Left lung (tissue), 10 donors: ENCODE results near the gene FAM3D. TPM values are rescaled to one million over a fixed set of nuclear protein-coding genes. Genes with fewer than 3 reads are reported as not detected.

Experiments
- ATAC-seq: fragments of 200-7000 bp; cut with Tn5 transposase; one replicate; pipeline ENCODE4 v1.9.1; 2020; ENCODE audit warnings: moderate library complexity
- DNase-seq, 4 donors: peaks; one replicate each; pipeline ENCODE4 v3.0.0-alpha.2; 2013 to 2020
- H3K27ac ChIP-seq, 2 donors: fragments of 200-600 bp; sonication (generic) in 1 of 2; one replicate each; pipeline versions ENCODE4 v1.5.0 to v1.8.0; 2020 to 2021
- H3K27me3 ChIP-seq, 2 donors: fragments of 200-600 bp; sonication (generic) in 1 of 2; one replicate each; pipeline versions ENCODE4 v1.5.0 to v1.8.0; 2020 to 2021
- H3K36me3 ChIP-seq, 2 donors: fragments of 200-600 bp; sonication (generic) in 1 of 2; one replicate each; pipeline versions ENCODE4 v1.5.0 to v1.8.0; 2020 to 2021
- H3K4me1 ChIP-seq, 2 donors: fragments of 200-600 bp; one replicate each; pipeline ENCODE4 v1.8.0; 2021
- H3K4me3 ChIP-seq, 2 donors: fragments of 200-600 bp; sonication (generic) in 1 of 2; one replicate each; pipeline versions ENCODE4 v1.5.0 to v1.8.0; 2020 to 2021; ENCODE audit warnings: mild to moderate bottlenecking in 1 of 2
- H3K9me3 ChIP-seq, 2 donors: fragments of 200-600 bp; sonication (generic) in 1 of 2; one replicate each; pipeline versions ENCODE4 v1.5.0 to v1.8.0; 2020 to 2021
- intact Hi-C, 2 donors: fragments of 100-400 bp; cut with DNase I; formaldehyde crosslinking; loops; one replicate each; pipeline versions ENCODE4 v1.11.2 to v1.14.2; 2022
- polyA plus RNA-seq, 6 donors: library from polyadenylated mRNA; unstranded; fragments of 120-200 nt; gene quantifications; one replicate each; pipeline ENCODE4 v1.2.1, GENCODE V29; 2013; ENCODE audit not compliant: insufficient read length in 6 of 6
- total RNA-seq, 2 donors: library from RNA; stranded (reverse); fragmentation: NEBNext Ultra II Directional; extraction: Animal tissue kit (Norgen Biotek cat#: 25700); gene quantifications; one replicate each; pipeline ENCODE4 v1.2.1, GENCODE V29; 2021
- TF ChIP-seq, protein P1 (sequence below), 2 donors: fragments of 200-600 bp; sonication (generic) in 1 of 2; IDR thresholded peaks; one replicate each; pipeline versions ENCODE4 v1.5.0 to v1.8.0; 2021; ENCODE audit warnings: antibody characterized with exemption in 2 of 2
- donor health status: DM: no; HTN: yes; CAD: no.
- donor health status: DM: no; HTN: no; CAD: no.

The FAM3D gene
- total and polyA plus RNA-seq, 8 donors: 1.5 to 4.4 (median 3.5) TPM

GRCh38 chr3:58691997-58692396 is 25.4 kb upstream of the FAM3D start:
- no peak overlapping the region for H3K4me3 ChIP-seq
- H3K27ac ChIP-seq: no peak overlapping the region
- H3K27me3 ChIP-seq: no peaks in the 10 kb centered on the region
- H3K36me3 ChIP-seq: no peaks in the 10 kb centered on the region
- peaks cover 0 to 24% of the 10 kb centered on the region in 2 donors for H3K9me3 ChIP-seq
- TF ChIP-seq, protein P1, sequence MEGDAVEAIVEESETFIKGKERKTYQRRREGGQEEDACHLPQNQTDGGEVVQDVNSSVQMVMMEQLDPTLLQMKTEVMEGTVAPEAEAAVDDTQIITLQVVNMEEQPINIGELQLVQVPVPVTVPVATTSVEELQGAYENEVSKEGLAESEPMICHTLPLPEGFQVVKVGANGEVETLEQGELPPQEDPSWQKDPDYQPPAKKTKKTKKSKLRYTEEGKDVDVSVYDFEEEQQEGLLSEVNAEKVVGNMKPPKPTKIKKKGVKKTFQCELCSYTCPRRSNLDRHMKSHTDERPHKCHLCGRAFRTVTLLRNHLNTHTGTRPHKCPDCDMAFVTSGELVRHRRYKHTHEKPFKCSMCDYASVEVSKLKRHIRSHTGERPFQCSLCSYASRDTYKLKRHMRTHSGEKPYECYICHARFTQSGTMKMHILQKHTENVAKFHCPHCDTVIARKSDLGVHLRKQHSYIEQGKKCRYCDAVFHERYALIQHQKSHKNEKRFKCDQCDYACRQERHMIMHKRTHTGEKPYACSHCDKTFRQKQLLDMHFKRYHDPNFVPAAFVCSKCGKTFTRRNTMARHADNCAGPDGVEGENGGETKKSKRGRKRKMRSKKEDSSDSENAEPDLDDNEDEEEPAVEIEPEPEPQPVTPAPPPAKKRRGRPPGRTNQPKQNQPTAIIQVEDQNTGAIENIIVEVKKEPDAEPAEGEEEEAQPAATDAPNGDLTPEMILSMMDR (IDR thresholded peaks at IDR 0.05): no peak
- DNase-seq (no peak), ATAC-seq (no peak)
- no peaks in the 10 kb centered on the region for H3K4me1 ChIP-seq
- intact Hi-C loops: no loop called here

DNA sequence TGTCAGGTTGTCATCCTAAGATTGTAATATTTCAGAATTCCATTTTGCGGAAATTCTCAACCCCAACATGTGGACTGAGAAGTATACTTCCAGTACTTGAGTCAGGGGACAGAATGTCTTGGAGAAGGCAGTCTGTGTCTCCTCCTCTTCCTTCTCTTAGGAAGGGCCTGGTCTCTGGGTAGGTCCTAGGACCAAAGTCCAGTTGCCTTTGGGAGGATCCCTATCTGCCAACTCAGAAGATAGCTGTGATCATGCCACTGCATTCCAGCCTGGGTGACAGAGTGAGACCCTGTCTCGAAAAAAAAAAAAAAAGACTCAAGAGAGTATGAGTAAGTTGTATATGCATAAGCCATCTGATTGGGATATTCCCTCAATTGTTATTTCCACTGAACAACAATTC is 23.9 kb upstream of the FAM3D start:
- ATAC-seq (no peak), DNase-seq (no peak)
- H3K36me3 ChIP-seq: no peaks in the 10 kb centered on the region
- TF ChIP-seq, protein P1 (IDR thresholded peaks at IDR 0.05): no peak
- H3K27me3 ChIP-seq: no peaks in the 10 kb centered on the region
- peaks cover 0 to 24% of the 10 kb centered on the region in 2 donors for H3K9me3 ChIP-seq
- no peaks in the 10 kb centered on the region for H3K4me1 ChIP-seq
- H3K27ac ChIP-seq: no peak overlapping the region
- intact Hi-C loops: no loop called here
- H3K4me3 ChIP-seq: no peak overlapping the region

GRCh38 chr3:58688574-58688973 is 22.0 kb upstream of the FAM3D start:
- H3K27me3 ChIP-seq: no peaks in the 10 kb centered on the region
- ATAC-seq (no peak), DNase-seq (peak in 1 of 4 donors; percentile 7)
- intact Hi-C loops: no loop called here
- H3K4me3 ChIP-seq: no peak overlapping the region
- H3K36me3 ChIP-seq: no peaks in the 10 kb centered on the region
- no peaks in the 10 kb centered on the region for H3K4me1 ChIP-seq
- H3K27ac ChIP-seq: no peak overlapping the region
- TF ChIP-seq, protein P1 (IDR thresholded peaks at IDR 0.05): no peak
- peaks cover 0 to 24% of the 10 kb centered on the region in 2 donors for H3K9me3 ChIP-seq

GRCh38 chr3:58686847-58687246 is 20.3 kb upstream of the FAM3D start:
- no peak overlapping the region for H3K4me3 ChIP-seq
- H3K4me1 ChIP-seq: no peaks in the 10 kb centered on the region
- intact Hi-C loops: no loop called here
- no peak overlapping the region for H3K27ac ChIP-seq
- no peaks in the 10 kb centered on the region for H3K27me3 ChIP-seq
- TF ChIP-seq, protein P1 (IDR thresholded peaks at IDR 0.05): no peak
- ATAC-seq (no peak), DNase-seq (no peak)
- H3K36me3 ChIP-seq: no peaks in the 10 kb centered on the region
- peaks cover 0 to 14% of the 10 kb centered on the region in 2 donors for H3K9me3 ChIP-seq

DNA sequence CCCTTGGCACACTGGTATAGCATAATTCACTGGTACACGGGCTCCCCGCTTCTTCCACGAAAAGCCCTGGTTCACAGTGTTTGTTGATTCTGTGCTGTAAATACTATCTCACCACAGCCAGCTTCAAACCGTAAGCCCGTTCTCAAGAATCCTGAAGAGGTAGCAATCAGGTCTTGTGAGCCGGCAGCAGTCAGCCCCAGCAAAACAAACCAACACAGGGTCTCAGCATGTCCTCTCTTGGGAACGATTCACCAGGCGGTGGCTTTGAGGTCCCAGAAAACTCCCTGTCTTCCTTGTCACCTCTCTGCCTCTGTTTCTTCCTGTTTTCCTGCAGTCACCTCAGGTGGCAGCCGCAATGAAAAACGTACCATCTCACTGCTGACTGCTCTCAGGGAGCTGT is 19.1 kb upstream of the FAM3D start:
- Histone ChIP-seq H3K36me3 (no peaks in the 10 kb centered on the region), H3K27me3 (no peaks in the 10 kb centered on the region), H3K4me1 (no peaks in the 10 kb centered on the region), H3K9me3 (peaks cover 0 to 3% of the 10 kb centered on the region in 2 donors), H3K27ac (no peak overlapping the region), H3K4me3 (no peak overlapping the region)
- TF ChIP-seq, protein P1 (IDR thresholded peaks at IDR 0.05): no peak
- ATAC-seq: no peak
- intact Hi-C loops: no loop called here
- DNase-seq: no peak
